SK-N-SH treated with all-trans-retinoic acid at 6 μM for 48 hours (cell line): Measurements from ENCODE around the gene CYP2R1.

Experiments used
- CSRNP3 ChIP-seq: fragments of 250-450 bp; sonication (Bioruptor Pico); IDR thresholded peaks from 2 replicates; pipeline ENCODE4 v1.5.1; 2021; ENCODE audit warnings: mild to moderate bottlenecking, moderate library complexity
- PATZ1 ChIP-seq: fragments of 250-450 bp; sonication (Bioruptor Pico); IDR thresholded peaks from 2 replicates; pipeline ENCODE4 v1.8.0; 2020; ENCODE audit warnings: mild to moderate bottlenecking, moderate library complexity, borderline replicate concordance
- ZFP30 ChIP-seq: fragments of 450-650 bp; formaldehyde crosslinking; IDR thresholded peaks from 2 replicates; pipeline ENCODE4 v1.5.0; 2022; ENCODE audit warnings: mild to moderate bottlenecking, moderate library complexity

GRCh38 chr11:14855890-14856289 lies 36.1 kb downstream of the CYP2R1 start:
- TF ChIP-seq ZFP30 (CRISPR knock-in tag), result no peak
- no peak for TF ChIP-seq PATZ1 (CRISPR knock-in tag)
- no peak for TF ChIP-seq CSRNP3 (CRISPR knock-in tag)
